ENCODE measurements around the gene PGBD1. TPM values are rescaled to one million over a fixed set of nuclear protein-coding genes. Genes with fewer than 3 reads are reported as not detected.

The PGBD1 gene
- total and polyA plus RNA-seq, 2 of the 13 experiments (the other 11 are each of a cell fraction or from before 2014, with no cell fraction given) = 3.6 to 6.9 TPM

GRCh38 chr6:28349892-28350737 lies 68.7 kb downstream of the PGBD1 start, which contains the start of gene ZKSCAN3 (continued):
- TF ChIP-seq ZBED4 (CRISPR knock-in tag; IDR thresholded peaks at IDR 0.05; ENCODE audit: borderline replicate concordance) (0 out of 2 replicates have a peak, but pooled peaks have one; percentile 16), DZIP1 (CRISPR knock-in tag; IDR thresholded peaks at IDR 0.05) (no peak), ZNF547 (CRISPR knock-in tag; IDR thresholded peaks at IDR 0.05) (peak; percentile 83; the same call in 1 of the 2 replicates), KDM5A (IDR thresholded peaks at IDR 0.05; ENCODE audit: borderline replicate concordance, low read length) (peak; percentile 88; the same call in 1 of the 2 replicates), ZNF512B (CRISPR knock-in tag; IDR thresholded peaks at IDR 0.05; ENCODE audit: borderline replicate concordance) (peak; percentile 76; the same call in 1 of the 2 replicates), JUND (CRISPR knock-in tag; IDR thresholded peaks at IDR 0.05) (no peak), NR0B2 (CRISPR knock-in tag; IDR thresholded peaks at IDR 0.05) (peak; percentile 86; the same call in 1 of the 2 replicates), ZNF674 (CRISPR knock-in tag; IDR thresholded peaks at IDR 0.05; ENCODE audit: low read depth) (no peak), ZNF788 (CRISPR knock-in tag; IDR thresholded peaks at IDR 0.05; ENCODE audit: borderline replicate concordance) (peak; percentile 67; the same call in 1 of the 2 replicates), PHF8 (CRISPR knock-in tag; IDR thresholded peaks at IDR 0.05) (peak; percentile 89), EED (CRISPR knock-in tag; IDR thresholded peaks at IDR 0.05) (peak; percentile 64), CREM (IDR thresholded peaks at IDR 0.05) (peak; percentile 46; the same call in 1 of the 2 replicates), CREM (CRISPR knock-in tag; IDR thresholded peaks at IDR 0.05) (no peak), TOE1 (CRISPR knock-in tag; IDR thresholded peaks at IDR 0.05) (0 out of 2 replicates have a peak, but pooled peaks have one; percentile 42), EEA1 (CRISPR knock-in tag; IDR thresholded peaks at IDR 0.05; ENCODE audit: borderline replicate concordance) (peak; percentile 76; the same call in 1 of the 2 replicates), ZMYM3 (CRISPR knock-in tag; IDR thresholded peaks at IDR 0.05) (peak; percentile 79), ZNF713 (CRISPR knock-in tag; IDR thresholded peaks at IDR 0.05) (0 out of 2 replicates have a peak, but pooled peaks have one; percentile 49)

Data from HepG2 (cell line).